ENCODE data around the gene HDAC4.

DNA sequence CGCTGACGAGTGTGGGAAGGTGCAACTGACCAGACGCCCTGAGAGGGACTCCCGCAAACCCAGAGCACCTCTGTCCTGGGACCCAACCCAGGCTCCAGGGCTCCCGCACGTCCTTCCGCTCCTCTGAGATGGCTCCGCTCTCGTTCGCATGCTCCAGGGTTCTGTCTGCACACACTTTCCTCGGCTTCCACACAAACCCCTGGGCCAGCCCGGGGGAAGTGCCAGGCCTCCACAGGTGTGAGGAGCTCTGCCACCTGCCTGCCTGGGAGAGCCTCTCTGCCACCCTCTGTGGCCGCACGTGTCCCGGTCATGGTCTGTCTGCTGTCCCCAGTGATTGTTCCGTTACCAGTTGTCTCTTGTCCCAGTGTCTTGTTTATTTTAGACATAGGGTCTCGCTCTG, 222.9 kb downstream of the HDAC4 start:
- no peak for TF ChIP-seq CTCF (IDR thresholded peaks at IDR 0.05)
- no peak for TF ChIP-seq USF2 (IDR thresholded peaks at IDR 0.05)
- no peak for TF ChIP-seq POLR2A (IDR thresholded peaks at IDR 0.05; ENCODE audit: low read length)
- TF ChIP-seq CBX2 (IDR thresholded peaks at IDR 0.05; ENCODE audit: borderline replicate concordance, low read depth), result no peak
- TF ChIP-seq PBX3 (IDR thresholded peaks at IDR 0.05), result no peak
- no peak for TF ChIP-seq NFE2L2 (conservative IDR thresholded peaks at IDR 0.05; ENCODE audit: low read length)
- no peak for TF ChIP-seq JUNB (IDR thresholded peaks at IDR 0.05)
- no peak for TF ChIP-seq RAD21 (conservative IDR thresholded peaks at IDR 0.05 in 1 of 2, IDR thresholded peaks at IDR 0.05 in 1 of 2)
- TF ChIP-seq CEBPB (IDR thresholded peaks at IDR 0.05), result no peak
- TF ChIP-seq HOXB13 (CRISPR knock-in tag; IDR thresholded peaks at IDR 0.05; ENCODE audit: low read depth), result no peak

Data from A549 (cell line).